HT-29 (cell line): ENCODE data around the gene UQCRH. TPM values are rescaled to one million over a fixed set of nuclear protein-coding genes. Genes with fewer than 3 reads are reported as not detected.
A peak's percentile ranks its signal among the peaks of the same experiment; 100 is the strongest.

Source experiments
- DNase-seq: peaks from one replicate; pipeline ENCODE4 v3.0.0-alpha.2; 2015; ENCODE audit warnings: low spot score
- total RNA-seq: library from RNA; depleted of rRNA; stranded (reverse); fragments of >200 nt; shearing (Covaris generic); gene quantifications from 2 replicates; pipeline ENCODE4 v1.2.3, GENCODE V29; 2014; rRNA removed

The UQCRH gene
- total RNA-seq: 412 and 429 TPM in 2 replicates

DNA sequence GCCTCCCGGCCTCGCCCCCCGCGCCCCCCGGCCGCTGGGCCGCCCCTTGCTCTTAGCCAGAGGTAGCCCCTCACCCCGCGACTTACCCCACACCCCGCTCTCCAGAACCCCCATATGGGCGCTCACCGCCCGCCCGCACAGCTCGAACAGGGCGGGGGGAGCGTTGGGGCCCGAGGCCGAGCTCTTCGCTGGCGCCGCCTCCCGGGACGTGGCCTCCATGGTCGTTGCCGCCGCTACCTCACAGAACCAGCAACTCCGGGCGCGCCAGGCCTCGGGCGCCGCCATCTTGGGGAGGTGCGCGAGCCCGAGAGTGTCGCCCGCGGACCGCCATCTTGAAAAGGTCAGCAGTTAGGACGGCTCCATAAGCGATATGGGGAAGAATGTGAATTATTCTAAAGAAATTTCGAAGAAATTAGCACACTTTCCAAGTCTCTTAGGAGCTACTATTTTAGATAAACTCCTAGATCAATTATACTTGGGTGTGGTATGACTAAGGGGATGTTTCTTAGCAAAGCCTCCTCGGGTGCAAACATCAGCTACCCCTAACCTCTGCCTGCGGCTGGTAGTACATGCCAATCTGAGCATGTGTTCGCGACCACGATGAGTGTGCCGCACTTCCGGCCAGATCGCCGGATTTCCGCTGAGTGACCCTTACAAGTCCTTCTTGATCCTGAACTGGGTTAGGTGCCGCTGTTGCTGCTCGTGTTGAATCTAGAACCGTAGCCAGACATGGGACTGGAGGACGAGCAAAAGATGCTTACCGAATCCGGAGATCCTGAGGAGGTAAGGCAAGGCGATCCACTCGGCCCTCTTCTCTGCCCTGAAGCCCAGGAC is at the start of gene UQCRH, which contains the start of gene LRRC41:
UQCRH (plus strand) TSS at position 661 of the 834 bp plus-strand sequence; CDS start at position 730, 69 bp downstream.
LRRC41 (minus strand) TSS at position 579 of the 834 bp plus-strand sequence; CDS start at position 285, 294 bp downstream.
- peak; percentile 96 for DNase-seq

DNA sequence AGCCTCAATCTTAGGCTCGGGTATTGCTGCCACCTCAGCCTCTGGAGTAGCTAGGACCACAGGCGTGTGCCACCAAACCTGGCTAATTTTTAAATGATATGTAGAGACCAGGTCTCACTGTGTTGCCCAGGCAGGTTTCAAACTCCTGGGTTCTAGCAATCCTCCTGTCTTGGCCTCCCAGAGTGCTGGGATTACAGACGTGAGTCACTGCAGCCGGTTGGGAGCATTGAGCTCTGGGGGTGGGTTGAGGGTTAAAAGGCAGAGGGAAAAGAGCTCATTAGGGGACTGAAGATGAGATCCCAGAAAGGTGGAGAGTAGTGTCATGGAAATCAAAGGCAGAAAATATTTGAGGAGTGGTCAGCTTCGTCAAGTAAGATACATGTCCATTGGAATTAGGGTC is 48.8 kb upstream of the UQCRH start:
- DNase-seq: no peak

DNA sequence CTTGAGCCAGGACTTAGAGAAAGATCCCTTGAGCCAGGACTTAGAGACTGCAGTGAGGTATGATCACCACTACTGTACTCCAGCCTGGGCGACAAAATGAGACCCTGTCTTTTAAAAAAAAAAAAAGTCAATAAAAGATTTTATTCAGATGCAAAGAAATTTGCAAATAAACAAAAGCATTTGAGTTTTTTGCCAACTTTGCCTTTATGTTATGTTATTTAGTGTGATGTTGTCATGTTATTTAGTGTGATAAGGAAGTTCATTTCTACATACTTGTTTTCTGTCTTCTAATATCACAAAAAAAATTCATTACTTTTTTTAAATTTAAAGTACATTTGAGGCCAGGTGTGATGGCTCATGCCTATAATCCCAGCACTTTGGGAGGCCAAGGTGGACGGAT is 47.0 kb upstream of the UQCRH start:
- no peak for DNase-seq

DNA sequence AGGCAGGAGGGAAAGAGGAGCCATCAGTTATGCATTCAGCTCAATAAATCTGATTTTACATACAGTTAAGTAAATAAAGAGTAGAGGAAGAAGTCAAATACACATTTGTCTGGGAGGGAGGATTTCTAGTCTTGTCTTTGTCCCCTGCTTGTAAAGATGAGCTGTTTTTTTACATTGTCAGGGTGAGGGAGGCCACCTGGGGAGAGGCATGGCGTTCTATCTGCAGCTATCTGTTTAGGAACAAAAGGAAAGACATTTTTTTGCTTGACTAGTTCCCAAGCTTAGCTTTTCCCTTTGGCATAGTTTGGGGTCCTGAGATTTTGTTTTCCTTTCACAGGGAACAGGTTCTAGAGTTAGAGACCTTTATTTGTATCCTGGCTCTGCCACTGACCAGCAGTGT is 41.0 kb upstream of the UQCRH start:
- DNase-seq: no peak

DNA sequence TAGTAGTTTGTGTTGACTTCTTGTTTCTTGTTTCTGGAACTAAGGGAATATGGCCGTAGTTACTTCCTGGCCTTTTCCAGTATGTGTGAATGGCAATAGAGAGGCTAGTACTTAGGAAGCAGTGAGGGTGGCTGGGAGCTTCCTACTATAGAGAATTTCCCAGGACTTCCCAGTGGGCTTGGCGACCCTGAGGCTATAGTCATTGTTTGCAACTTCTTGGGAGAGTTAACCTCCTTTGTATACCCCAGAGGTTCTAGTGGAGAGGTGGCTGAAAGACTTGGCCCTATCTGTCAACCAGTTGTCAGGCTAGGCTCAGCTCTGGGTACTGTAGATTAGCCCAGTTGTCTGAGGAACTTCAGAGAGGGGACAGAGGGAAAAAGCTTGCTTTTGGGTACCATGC is 40.4 kb upstream of the UQCRH start:
- no peak for DNase-seq

DNA sequence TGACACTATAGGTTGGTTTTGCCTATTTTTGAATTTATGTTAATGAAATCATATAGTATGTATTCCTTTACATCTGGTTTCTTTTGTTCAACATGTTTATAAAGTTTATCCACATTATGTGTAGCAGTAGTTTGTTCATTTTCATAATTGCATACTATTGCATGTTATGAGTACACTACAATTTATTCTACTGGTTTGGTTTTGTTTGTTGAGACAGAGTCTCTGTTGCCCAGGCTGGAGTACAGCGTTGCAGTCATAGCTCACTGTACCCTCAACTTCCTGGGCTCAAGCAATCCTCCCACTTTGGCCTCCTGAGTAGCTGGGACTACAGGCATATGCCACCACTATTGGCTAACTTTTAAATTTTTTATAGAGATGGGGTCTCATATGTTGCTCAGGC is 34.9 kb upstream of the UQCRH start:
- DNase-seq: no peak

DNA sequence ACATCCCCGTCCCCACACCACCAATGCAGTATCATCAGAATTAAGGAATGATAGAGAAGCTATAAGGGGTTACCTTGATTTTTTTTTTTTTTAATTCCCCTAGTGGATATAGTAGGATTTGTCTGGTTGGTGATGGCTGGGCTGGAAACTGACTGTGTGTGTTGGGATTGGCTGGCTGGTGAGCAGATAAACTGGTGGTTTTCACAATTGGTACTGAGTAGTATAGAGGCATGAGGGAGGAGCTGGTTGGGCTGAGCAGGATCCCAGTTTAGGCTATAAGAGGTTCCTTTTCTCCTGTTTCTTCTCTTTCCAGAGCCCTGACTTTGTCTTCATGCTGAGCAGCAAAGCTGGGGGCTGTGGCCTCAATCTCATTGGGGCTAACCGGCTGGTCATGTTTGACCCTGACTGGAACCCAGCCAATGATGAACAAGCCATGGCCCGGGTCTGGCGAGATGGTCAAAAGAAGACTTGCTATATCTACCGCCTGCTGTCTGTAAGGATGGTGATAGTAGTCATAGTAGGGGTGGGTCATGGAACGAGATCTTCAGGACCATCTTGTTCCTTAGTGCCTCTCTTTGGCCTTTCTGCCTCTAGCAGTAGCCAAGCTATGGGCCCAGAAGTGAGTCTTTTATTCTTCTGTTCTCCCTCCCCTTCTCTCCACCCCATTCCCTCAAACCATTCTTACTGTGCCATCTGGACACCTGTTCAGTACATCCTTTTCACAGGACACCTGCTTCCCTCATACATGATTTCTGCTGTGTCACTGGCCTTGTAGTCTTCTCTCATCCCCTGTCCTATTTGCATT is 29.1 kb upstream of the UQCRH start:
- no peak for DNase-seq

DNA sequence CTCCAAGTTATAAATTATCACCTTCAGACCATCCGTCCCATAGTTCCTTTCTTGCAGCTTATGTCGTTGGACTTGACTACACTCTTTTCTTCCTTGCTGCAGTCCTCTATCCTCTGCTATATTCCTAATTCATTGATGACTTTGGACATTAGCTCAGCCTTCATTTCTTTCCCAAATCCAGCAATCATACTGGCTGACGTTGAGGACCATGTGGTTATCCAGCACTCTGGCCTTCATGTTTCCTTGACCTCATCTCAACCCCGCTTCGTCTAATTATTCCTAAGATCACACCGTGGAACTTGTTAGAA is 28.5 kb upstream of the UQCRH start:
- no peak for DNase-seq

DNA sequence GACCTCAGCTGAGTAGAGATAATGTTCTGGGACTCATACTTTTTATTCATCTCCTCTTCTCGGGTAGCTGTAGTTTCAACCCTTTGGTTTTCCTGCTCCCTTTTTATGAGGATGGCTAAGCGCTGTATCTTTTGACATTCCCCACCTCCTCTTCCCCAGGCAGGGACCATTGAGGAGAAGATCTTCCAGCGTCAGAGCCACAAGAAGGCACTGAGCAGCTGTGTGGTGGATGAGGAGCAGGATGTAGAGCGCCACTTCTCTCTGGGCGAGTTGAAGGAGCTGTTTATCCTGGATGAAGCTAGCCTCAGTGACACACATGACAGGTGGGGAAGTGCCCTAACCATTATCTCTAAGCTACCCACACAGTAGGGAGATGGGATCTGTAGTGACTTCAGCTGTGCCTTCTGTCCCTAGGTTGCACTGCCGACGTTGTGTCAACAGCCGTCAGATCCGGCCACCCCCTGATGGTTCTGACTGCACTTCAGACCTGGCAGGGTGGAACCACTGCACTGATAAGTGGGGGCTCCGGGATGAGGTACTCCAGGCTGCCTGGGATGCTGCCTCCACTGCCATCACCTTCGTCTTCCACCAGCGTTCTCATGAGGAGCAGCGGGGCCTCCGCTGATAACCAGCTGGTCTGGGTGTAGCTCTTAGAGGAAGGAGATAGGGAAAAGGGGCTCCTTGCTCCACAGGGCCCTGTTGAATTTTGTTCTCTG is 25.7 kb upstream of the UQCRH start:
- DNase-seq: no peak

DNA sequence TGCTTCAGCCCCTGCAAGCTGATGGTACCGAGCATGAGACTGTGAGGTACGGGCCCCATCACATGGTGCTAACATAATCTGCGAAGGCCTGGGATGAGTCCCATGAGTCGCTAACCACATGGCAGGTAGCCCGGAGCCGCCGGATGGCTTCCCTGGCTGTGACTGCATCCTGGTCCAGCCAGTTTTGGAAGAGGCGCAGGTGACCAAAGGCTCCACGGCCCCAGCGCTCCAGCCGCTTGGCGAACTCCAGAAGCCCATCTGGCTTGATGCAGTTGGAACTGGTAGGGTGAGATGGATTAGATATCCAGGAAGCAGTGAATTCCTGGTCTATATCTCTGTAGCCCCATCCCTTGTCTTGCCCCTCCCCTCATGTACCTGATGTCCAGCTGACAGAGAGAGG is 24.7 kb upstream of the UQCRH start:
- no peak for DNase-seq

DNA sequence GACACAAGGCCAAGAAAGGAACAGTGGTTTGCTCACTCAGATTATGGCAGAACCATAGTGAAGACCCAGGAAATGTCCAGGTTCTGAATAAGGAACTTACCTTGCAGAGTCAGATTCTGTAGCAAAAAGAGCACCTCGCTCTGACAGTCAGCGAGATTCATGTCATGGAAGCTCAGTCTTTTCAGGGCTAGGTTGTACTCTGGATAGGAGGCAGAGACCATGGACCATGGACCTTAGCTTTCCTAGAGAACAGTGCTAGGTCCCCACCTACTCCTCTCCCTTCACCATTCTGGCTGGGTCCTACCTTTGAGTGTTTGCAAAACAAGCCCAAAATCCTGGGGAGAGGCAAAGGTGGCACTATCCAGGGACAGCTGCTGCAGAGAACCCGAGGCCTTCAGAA is 23.4 kb upstream of the UQCRH start:
- no peak for DNase-seq

DNA sequence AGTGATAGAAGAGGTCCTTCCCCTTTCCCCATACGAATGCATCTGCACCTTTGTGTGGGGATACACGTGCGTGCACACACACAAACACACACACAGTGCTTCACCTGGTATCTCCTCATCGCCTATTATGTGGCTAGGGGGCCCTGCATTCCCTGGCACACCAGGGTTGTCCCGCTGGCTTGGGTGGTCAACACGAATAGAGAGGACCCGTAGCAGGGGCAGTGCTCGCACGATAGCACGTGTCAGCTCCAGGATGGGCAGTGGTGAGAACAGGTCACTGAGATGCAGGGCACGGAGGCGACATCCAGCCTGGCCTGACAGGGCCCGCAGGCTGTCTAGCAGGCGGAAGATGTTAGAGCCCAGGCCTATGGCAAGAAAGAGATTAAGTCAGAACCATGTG is 22.5 kb upstream of the UQCRH start:
- no peak for DNase-seq

DNA sequence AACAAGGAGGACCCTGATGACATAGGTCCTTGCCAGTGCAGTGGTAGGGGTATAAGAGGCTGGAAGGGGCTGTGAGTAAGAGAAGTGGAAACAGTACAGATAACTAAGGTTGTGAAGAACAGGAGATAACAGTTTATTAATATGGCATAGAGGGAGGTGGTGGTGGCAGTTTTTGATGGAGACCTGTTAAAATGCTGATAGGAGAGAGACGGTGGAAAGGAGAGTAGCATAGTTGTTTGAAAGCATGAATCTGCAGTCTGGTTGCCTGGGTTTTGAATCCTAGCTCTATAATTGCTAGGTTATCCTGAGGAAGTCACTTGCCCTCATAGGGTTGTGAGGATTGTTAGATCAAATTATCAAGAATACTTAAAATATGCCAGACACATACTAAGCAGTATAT is 19.4 kb upstream of the UQCRH start:
- no peak for DNase-seq

DNA sequence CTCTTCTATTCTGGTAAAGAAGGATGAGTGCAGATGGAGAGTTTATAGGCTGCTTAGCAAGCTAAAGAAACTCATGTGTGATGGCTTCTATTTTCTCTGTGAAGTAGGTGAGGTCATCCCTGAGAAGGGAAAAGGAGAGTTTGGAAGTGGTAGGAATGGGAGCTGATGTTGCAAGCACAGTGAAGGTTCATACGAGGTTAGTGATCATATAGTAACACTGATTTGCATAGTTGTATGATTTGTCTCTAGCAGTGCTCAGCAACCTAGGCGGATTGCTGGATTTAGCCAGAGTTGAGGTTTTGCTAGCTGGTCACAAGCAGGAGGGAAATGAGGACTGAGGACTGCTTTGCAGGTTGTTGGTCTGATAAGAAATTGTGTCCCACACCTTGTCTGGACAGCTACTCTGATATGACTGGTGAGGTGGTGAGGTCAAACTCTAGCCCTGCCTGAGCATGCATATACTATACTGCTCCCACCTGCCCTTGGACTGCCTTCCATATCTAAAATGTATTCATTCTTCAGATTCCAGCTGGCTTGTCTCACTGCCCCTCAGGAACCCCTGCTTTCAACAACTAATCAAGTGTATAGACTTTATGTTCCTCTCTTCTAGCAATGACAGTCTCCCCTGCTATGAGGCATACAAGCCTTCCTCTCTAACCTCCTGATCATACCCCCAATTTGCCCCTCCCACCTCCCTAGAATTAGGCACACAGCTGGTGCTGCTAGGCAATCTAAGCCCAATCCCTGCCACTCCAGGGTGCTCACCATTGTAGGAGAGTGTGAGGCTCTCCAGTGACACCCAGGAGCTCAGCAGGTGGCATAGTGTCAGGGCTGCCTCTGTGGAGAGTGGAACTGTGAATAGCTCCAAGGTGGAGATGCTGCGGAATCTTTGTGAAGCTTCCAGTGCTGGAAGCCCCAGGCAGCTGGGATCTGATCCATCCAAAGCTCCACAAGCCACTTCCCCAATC is 18.6 kb upstream of the UQCRH start:
- DNase-seq: no peak

DNA sequence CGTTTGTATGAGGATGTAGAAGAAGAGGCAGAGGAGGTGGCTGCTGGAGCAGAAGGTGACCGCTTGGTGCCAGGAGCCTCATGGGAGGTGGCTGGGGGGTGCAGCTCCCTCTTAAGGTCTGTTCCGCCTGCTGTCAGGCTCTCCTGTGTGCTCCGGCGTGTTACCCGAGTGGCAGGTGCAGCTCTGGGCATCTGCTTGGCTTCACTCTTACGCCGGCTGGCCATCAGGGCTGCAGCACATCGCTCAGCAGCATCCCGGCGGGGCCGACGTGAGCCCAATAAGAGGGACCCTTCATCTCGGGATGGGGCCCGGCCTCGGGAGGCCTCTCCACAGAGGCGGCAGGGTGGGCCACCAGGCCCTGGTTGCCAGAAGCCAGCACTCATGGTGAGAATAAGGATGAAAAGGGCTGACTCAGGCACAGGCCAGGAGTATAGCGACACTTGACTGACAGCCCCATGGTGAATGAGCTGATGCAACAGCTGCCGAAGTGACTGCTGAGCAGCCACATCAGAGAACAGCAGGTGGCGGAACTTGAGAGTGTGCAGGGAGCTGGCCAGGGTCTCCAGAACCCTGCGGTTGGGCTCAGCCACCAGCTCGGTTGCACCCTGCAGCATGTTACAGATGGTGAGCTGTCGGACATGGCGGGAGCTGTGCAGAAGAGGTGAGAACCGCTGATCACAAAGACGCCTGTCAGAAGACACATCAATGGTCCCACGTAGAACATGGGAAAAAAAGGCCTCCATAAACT is 17.6 kb upstream of the UQCRH start:
- DNase-seq: no peak

DNA sequence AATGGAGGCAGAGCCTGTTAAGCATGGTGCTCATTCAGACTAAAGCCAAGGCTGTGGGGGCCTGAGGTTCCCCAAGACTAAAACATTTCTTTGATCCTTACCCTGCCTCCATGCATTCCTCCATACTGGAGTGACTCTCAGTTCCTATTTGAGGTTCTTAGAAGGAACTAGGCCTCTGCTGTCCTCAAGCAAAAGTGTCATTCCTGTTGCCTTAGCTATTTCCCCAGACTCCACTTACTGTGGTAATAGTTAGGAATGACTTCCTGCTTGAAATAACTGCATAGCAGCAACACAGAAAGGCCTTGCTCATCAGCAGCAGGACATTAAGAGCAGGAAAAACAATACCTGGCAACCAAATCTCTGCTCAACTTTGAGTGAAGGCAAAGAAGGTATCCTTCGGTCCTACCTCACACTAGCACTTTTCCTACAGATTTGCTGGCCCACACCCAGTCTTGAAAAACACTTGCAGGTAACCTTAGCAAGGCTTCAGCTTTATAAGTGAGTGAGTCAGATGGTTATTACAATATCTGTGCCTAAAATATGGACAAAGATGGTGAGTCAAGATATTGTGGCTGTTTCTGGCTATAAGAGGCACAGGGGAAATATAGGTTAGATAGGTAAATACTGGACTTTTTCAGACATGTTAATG is 14.9 kb upstream of the UQCRH start:
- no peak for DNase-seq

DNA sequence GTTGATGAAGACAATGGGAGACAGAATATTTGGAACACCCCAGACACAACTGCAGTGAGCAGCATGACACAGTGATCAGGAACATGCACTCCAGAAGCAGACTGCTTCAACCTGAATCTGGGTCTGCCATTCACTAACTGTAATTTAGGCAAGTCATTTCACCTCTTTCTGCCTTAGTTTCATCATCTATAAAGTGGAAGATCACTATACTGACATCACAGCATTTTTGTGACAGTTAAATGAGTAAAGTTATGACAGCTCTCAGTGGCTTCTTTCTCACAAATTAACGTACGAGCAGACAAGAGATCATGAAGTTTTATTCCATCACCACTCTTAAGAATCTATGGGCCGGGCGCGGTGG is 14.4 kb upstream of the UQCRH start:
- no peak for DNase-seq

DNA sequence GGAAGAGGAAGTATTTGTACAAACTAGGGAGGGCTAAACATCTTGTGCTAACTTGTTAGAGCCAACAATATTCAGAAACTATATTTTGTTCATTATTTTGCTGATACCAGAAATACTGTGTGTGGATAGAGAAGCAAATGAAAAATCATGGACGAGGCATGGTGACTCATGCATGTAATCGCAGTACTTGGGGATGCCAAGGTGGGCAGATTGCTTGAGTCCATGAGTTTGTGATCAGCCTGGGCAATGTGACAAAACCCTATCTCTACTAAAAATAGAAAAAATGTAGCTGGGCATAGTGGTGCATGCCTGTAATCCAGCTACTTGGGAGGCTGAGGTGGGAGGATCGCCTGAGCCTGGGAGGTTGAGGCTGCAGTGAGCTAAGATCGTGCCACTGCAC is 13.5 kb upstream of the UQCRH start:
- no peak for DNase-seq

DNA sequence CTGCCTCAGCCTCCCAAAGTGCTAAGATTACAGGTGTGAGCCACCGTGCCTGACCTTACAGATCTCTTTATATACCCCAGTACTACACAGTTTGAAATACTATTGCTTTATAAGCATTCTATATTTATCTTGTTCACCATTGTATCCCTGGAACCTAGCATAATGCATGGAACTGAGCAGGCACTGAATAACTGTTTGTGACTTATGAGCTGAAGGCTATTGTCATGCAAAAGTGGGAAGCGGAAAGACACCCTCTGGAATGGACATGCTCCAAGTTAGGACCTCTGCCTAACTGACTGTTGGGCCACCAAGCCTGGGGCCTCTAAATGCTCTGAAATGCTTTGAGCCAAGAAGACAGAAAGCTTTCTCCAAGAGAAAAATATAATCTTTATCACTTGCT is 8.2 kb upstream of the UQCRH start:
- DNase-seq: no peak

DNA sequence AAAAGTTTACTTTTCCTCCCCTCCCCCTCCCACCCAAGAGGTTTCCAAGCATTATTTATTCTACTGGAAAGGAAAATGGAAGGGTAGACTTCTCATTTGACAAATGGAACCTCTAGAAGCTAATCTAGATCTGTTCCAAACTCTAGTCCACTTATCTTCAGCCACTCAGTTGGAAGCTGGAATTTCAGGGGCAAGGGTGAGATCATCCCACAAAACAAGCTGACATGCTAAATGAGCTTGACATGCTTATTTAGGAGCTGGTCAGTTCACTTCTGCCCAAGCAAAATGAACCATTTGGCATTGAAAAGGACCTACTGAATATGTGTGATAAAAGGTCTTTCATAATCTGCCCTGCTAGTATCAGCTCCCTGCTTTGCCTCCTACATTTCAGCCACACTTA is 5.1 kb upstream of the UQCRH start:
- DNase-seq: no peak
